Activated T-helper 1 cell treated with Interleukin-2 at 50 U/mL for 16 hours (primary cell): ENCODE measurements around the gene DTX2.
"Not testable (repeated sequence)": the region's sequence is repeated elsewhere in the genome, so short reads cannot be mapped to it uniquely, and the experiment has no call there.

ENCODE experiments used
- DNase-seq: peaks from one replicate; pipeline ENCODE4 v3.0.0-alpha.2; 2020; ENCODE audit warnings: low read depth

Gene DTX2

DNA sequence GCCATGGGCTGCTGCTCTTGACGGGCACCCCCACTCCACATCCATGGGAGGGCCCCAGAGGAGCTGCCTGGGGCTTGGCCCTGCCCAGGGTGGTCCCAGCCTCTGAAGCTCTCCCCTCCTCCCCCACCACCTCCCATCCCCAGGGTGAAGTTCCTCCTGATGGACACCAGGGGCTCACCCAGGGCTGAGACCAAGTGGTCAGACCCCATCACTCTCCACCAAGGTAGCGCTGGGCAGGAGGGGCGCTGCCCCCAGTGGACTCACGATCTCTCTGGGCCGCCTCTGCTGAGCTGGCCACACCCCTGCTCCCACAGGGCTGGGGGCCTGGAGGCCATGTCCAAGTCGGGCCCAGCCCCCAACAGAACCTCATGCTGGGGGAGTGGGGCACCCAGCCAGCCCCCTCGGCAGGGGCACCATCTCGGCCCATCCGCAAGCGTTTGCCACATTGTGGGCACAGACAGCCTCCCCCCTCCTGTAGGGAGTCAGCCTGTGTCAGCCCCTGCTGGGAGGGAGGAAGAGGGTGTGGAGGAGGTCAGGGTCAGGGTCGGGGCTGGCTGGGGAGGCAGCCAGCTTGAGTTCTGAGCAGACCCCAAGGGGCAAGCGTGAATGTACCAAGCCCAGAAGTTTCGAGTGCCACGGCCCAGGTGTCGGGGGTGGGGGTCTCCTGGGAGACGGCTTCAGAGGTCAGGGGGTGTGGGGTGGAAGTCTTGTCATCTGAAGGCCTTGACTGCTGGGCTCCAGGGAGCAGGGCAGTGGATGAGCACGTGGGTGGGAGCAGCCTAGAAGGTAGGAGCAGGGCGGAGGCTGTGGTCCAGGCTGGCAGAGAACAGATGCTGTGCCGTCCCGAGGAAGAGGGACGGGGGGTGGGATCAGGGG is 51.7 kb downstream of the DTX2 start:
- DNase-seq = no peak

GRCh38 chr7:76513817-76514799 is 52.6 kb downstream of the DTX2 start:
- no peak for DNase-seq

GRCh38 chr7:76514926-76515771 is 53.6 kb downstream of the DTX2 start:
- no peak for DNase-seq

GRCh38 chr7:76515999-76516443 is 54.5 kb downstream of the DTX2 start:
- DNase-seq = no peak

DNA sequence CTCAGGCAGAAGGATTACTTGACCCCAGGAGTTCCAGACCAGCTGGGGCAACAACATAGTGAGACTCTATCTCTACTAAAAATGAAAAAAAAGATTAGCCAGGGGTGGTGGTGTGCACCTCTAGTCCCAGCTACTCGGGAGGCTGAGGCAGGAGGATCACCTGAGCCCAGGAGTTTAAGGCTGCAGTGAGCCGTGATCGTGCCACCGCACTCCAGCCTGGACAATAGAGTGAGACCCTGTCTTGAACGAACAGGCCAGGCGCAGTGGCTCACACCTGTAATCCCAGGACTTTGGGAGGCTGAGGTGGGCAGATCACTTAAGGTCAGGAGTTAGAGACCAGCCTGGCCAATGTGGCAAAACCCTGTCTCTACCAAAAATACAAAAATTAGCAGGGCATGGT is 55.4 kb downstream of the DTX2 start:
- not testable (repeated sequence) for DNase-seq

DNA sequence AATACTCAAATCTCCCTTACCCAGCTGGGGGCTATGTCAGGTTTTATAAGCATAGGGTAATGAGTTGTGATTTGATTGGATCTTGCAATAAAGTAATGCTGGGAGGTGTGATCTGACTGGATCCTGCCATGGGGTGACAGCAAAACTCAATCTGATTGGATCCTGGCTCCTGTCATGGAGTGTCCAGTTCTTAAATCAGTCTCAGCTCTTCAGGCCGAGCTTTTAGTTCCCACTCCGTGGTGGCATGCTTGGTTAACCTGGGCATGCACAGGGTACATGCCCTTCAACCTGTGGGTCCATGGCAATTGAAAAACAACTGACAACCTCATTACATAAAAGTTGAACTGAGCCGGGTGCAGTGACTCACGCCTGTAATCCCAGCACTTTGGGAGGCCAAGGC is 64.7 kb downstream of the DTX2 start:
- not testable (repeated sequence) for DNase-seq

DNA sequence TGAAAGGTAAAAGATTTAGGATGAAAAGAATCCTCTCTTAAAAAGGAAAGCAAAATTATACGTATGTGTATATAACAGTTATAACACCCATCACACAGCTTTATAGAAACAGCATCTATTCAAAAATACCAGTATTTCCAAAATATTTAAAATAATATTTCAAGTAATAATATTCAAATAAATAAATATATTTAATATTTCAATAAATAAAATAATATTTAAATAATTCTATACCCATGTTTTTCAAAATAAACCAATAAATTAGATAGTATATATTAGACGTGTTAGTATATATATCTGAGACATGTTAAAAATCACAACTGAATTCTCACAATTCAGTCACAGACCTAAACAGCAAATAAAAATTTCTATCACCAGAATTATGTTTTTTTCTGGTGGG is 70.1 kb downstream of the DTX2 start:
- not testable (repeated sequence) for DNase-seq

DNA sequence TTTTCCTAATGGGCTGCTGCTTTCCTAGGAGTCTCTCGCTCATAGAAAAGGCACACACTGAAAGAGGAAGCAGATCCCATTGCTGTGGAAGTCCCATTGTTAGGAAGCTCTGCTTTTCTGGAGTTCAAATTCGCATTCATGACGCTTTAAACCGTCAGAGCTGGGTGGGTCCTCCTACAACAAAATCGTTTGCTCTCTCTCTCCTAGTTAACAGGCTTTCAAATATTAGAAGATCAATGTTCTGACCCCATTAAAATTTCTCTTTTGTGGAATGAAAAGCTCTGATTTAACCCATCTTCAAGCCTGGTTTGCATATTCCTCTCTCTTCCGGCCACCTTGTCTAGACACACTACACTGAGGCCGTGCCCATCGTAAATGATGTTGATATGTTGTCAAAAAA is 81.7 kb downstream of the DTX2 start, which contains the start of gene SPDYE16:
SPDYE16 (minus strand) TSS at position 101 of the 400 bp plus-strand sequence. CDS start 1,838 bp downstream, outside the sequence.
- DNase-seq = not testable (repeated sequence)

GRCh38 chr7:76549025-76549854 is 87.7 kb downstream of the DTX2 start:
- peak; percentile 73 for DNase-seq

DNA sequence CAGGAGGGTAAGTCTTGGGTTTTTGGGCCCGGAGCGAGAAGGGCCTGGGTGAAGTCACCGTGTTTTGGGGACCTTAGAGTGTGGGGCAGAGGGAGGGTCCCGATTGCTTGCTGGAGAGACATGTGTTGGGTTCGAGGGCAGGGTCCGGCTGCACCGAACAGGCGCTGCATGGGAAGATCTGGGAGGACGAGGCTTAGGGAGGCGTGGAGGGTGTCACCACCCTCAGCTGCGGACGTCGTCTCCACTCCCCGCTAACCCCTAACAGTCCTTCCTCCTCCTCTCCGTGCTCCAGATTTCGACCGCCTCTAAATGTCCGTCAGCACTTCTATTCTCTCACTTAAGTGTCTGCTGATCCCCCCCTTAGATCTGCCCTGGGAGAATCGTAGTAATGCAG is 88.3 kb downstream of the DTX2 start:
- DNase-seq = not testable (repeated sequence)

DNA sequence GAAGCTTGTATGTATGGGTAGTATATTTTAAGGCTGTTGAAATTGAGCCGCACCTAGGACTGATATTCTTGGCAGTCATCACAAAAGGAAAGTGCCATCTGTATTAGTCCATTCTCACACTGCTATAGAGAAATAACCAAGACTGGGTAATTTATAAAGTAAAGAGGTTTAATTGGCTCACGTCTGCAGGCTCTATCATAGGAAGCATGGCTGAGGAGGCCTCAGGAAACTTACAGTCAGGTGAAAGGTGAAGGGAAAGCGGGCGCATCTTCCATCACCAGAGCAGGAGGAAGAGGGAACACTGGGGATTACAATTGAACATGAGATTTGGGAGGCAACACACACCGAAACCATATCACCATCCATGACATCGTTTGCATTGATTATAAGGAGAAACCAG is 90.5 kb downstream of the DTX2 start:
- not testable (repeated sequence) for DNase-seq
